ENCODE results near the gene LRIG3. TPM values are rescaled to one million over a fixed set of nuclear protein-coding genes. Genes with fewer than 3 reads are reported as not detected.

LRIG3 gene
- total and polyA plus RNA-seq, 12 donors: 1.1 to 24.1 (median 3.5) TPM

DNA sequence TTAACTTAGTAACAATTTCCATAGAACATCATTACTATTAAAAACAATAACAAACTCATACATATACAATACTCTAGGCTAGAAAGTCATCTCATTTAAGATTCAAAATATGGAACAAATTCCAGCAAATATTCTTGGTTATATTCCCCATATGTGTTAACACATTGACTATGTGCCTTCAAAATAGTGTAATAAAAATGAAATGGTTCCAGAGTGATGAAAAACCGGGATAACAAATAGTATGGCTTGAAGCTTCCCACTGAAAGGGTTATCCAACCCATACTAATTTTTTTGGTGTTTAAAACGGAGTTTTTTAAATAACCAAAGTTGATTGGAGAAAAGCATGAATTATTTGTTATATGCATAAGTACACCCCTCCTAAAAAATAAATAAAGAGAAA lies 5.3 kb downstream of the LRIG3 start:
- no peak for DNase-seq
- Histone ChIP-seq H3K9me3 (replicated peaks in 1 of 3) (no peaks in the 10 kb centered on the region), H3K36me3 (replicated peaks in 1 of 2) (no peaks in the 10 kb centered on the region), H3K27me3 (no peaks in the 10 kb centered on the region), H3K27ac (no peak overlapping the region), H3K4me1 (replicated peaks in 1 of 2) (peaks cover 0 to 5% of the 10 kb centered on the region in 2 donors), H3K4me3 (no peak overlapping the region)
- intact Hi-C loops (cut with DNase I): no loop called here
- WGBS, 4 donors: 57 to 76% (median 73%) methylated on average over 2 of the region's 2 CpGs
- TF ChIP-seq, protein P1, sequence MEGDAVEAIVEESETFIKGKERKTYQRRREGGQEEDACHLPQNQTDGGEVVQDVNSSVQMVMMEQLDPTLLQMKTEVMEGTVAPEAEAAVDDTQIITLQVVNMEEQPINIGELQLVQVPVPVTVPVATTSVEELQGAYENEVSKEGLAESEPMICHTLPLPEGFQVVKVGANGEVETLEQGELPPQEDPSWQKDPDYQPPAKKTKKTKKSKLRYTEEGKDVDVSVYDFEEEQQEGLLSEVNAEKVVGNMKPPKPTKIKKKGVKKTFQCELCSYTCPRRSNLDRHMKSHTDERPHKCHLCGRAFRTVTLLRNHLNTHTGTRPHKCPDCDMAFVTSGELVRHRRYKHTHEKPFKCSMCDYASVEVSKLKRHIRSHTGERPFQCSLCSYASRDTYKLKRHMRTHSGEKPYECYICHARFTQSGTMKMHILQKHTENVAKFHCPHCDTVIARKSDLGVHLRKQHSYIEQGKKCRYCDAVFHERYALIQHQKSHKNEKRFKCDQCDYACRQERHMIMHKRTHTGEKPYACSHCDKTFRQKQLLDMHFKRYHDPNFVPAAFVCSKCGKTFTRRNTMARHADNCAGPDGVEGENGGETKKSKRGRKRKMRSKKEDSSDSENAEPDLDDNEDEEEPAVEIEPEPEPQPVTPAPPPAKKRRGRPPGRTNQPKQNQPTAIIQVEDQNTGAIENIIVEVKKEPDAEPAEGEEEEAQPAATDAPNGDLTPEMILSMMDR (IDR thresholded peaks at IDR 0.05): no peak
- no peak for TF ChIP-seq POLR2A (IDR thresholded peaks at IDR 0.05)

DNA sequence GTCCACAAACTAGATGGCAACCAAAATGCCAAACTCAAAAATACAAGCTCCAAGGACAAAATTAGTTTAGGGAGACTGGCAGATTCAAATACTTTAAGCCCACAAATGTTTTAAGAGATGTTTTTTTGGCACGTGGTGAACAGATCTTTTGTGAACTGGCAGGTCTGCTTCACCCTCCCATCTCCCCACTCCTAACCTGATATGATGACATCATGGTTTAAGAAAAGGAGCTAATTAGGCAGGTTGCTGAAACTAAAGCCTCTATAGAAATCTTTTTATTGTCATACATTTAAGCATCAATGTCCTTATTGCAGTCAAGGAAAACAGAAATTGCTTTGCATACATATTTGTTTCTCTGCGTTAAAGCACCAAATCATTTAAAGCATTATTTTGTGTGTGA lies 5.8 kb downstream of the LRIG3 start:
- WGBS, 4 donors: 77 to 82% (median 79%) methylated on average over 2 of the region's 2 CpGs
- H3K4me1 ChIP-seq (replicated peaks in 1 of 2): peaks cover 0 to 5% of the 10 kb centered on the region in 2 donors
- no peak overlapping the region for H3K4me3 ChIP-seq
- intact Hi-C loops (cut with DNase I): no loop called here
- no peaks in the 10 kb centered on the region for H3K27me3 ChIP-seq
- TF ChIP-seq, protein P1 (IDR thresholded peaks at IDR 0.05): no peak
- TF ChIP-seq POLR2A (IDR thresholded peaks at IDR 0.05): no peak
- H3K27ac ChIP-seq: no peak overlapping the region
- no peaks in the 10 kb centered on the region for H3K36me3 ChIP-seq (replicated peaks in 1 of 2)
- H3K9me3 ChIP-seq (replicated peaks in 1 of 3): no peaks in the 10 kb centered on the region
- no peak for DNase-seq

DNA sequence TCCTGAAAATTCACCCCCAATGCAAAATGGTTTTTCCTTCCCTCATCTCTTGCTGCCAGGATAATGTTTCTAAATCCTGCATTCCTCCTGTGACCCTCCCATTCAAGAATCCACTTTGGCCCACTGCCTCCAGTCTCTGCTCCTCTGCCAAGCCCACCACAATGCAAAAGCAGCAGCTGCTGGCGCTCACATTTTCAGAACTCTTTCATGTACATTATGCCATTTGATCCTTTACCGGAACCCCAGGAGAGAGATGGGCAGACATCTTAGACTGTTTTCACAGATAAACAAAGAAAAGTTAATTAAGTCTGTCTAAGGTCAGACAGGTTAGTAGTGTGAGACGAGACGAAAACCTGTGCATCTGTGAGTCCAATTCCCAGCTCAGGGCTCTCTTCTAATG lies 12.9 kb downstream of the LRIG3 start:
- TF ChIP-seq POLR2A (IDR thresholded peaks at IDR 0.05): no peak
- TF ChIP-seq, protein P1 (IDR thresholded peaks at IDR 0.05): no peak
- no peaks in the 10 kb centered on the region for H3K36me3 ChIP-seq (replicated peaks in 1 of 2)

DNA sequence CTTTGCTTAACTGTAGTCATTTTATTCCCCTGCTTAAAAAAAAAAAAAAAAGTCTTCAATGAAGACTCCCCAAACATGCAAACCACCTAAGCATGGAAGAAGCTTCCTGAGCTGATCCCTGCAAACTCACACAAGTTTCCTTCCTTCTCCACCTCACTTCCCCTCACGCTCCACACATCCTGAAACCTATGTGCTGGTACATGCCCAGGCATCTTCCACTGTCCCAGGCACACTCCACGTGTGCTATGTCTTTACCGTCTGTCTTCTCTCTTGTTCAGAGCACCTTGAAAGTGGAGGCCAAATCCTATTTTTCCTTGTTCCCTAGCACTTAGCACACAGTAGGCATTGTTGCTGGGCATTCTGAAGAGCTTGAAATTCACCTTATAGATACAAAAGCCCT lies 13.4 kb downstream of the LRIG3 start:
- Histone ChIP-seq H3K9me3 (replicated peaks in 1 of 3) (no peaks in the 10 kb centered on the region), H3K27ac (no peak overlapping the region), H3K4me1 (replicated peaks in 1 of 2) (peaks cover 0 to 9% of the 10 kb centered on the region in 2 donors)

More for the DNA sequence above, 12.9 kb downstream of the LRIG3 start:
- H3K27me3 ChIP-seq: no peaks in the 10 kb centered on the region
- H3K9me3 ChIP-seq (replicated peaks in 1 of 3): no peaks in the 10 kb centered on the region
- H3K4me3 ChIP-seq: no peak overlapping the region
- 79 to 84% (median 82%) methylated on average over 4 of the region's 4 CpGs for WGBS, 4 donors
- H3K27ac ChIP-seq: no peak overlapping the region
- H3K4me1 ChIP-seq (replicated peaks in 1 of 2): peaks cover 0 to 9% of the 10 kb centered on the region in 2 donors
- intact Hi-C loops (cut with DNase I): no loop called here
- no peak for DNase-seq

More for the DNA sequence above, 13.4 kb downstream of the LRIG3 start:
- intact Hi-C loops (cut with DNase I): no loop called here
- Histone ChIP-seq H3K36me3 (replicated peaks in 1 of 2) (no peaks in the 10 kb centered on the region), H3K27me3 (no peaks in the 10 kb centered on the region), H3K4me3 (no peak overlapping the region)
- DNase-seq: no peak
- TF ChIP-seq POLR2A (IDR thresholded peaks at IDR 0.05): no peak
- TF ChIP-seq, protein P1 (IDR thresholded peaks at IDR 0.05): no peak
- 76 to 94% (median 85%) methylated on average over 3 of the region's 3 CpGs for WGBS, 4 donors

Measured in adrenal gland (tissue), 12 donors.